Skeletal muscle satellite cell (primary cell): ENCODE results near the gene TAOK1.
A peak's percentile ranks its signal among the peaks of the same experiment; 100 is the strongest.

Source experiments
- H3K27me3 ChIP-seq: 2 replicates; pipeline ENCODE4 v1.7.0; 2013; ENCODE audit warnings: low read length; ENCODE audit not compliant: control insufficient read depth, insufficient read depth
- H3K36me3 ChIP-seq: 2 replicates; pipeline ENCODE4 v1.7.0; 2013; ENCODE audit warnings: mild to moderate bottlenecking, control low read depth, low read length; ENCODE audit not compliant: insufficient read depth
- H3K4me1 ChIP-seq: 2 replicates; pipeline ENCODE4 v1.7.0; 2013; ENCODE audit warnings: low read length; ENCODE audit not compliant: control insufficient read depth, insufficient read depth
- H3K4me2 ChIP-seq: 2 replicates; pipeline ENCODE4 v1.7.0; 2013; ENCODE audit warnings: mild to moderate bottlenecking, low read length
- H3K4me3 ChIP-seq: 2 replicates; pipeline ENCODE4 v1.7.0; 2013; ENCODE audit warnings: low read length
- H3K9ac ChIP-seq: 2 replicates; pipeline ENCODE4 v1.7.0; 2013; ENCODE audit warnings: mild to moderate bottlenecking, low read depth, low read length, moderate library complexity
- H3K9me3 ChIP-seq: replicated peaks from 2 replicates; pipeline ENCODE4 v1.7.0; 2013; ENCODE audit warnings: mild to moderate bottlenecking, control low read depth, low read length

The TAOK1 gene

DNA sequence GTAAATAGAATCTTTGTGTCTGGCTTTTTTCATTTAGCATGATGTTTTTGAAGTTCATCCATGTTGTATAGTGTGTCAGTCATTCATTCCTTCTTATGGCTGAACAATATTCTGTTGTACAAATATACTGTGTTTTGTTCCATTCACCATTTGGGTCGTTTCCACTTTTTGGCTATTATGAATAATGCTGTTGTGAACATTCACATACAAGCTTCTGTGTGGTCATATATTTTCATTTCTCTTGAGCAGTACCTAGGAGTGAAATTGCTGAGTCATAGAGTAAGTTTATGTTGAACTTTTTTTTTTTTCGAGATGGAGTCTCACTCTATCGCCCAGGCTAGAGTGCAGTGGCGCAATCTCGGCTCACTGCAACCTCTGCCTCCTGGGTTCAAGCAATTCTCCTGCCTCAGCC lies 32.3 kb upstream of the TAOK1 start:
- no peaks in the 10 kb centered on the region for H3K27me3 ChIP-seq
- no peak overlapping the region for H3K9ac ChIP-seq
- H3K4me1 ChIP-seq: peaks cover 4% of the 10 kb centered on the region
- no peak overlapping the region for H3K4me3 ChIP-seq
- H3K36me3 ChIP-seq: no peaks in the 10 kb centered on the region
- H3K9me3 ChIP-seq: no peaks in the 10 kb centered on the region
- no peak overlapping the region for H3K4me2 ChIP-seq

DNA sequence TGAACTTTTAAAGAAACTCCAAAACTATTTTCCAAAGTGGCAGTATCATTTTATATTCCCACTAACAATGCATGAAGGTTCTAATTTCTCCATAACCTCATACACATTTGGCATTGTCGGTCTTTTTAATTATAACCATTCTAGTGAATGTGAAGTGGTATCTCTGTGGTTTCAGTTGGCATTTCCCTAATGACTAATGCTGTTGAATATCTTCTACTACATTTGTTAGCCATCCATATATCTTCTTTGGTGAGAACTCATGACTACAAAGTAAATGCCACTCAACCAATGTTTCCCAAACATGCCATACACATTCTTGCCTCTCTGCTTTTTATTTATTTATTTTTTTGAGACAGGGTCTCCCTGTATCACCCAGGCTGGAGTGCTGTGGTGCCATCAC lies 31.7 kb upstream of the TAOK1 start:
- H3K9ac ChIP-seq: no peak overlapping the region
- H3K4me2 ChIP-seq: no peak overlapping the region
- peaks cover 4% of the 10 kb centered on the region for H3K4me1 ChIP-seq
- no peaks in the 10 kb centered on the region for H3K36me3 ChIP-seq
- no peaks in the 10 kb centered on the region for H3K27me3 ChIP-seq
- no peaks in the 10 kb centered on the region for H3K9me3 ChIP-seq
- no peak overlapping the region for H3K4me3 ChIP-seq

DNA sequence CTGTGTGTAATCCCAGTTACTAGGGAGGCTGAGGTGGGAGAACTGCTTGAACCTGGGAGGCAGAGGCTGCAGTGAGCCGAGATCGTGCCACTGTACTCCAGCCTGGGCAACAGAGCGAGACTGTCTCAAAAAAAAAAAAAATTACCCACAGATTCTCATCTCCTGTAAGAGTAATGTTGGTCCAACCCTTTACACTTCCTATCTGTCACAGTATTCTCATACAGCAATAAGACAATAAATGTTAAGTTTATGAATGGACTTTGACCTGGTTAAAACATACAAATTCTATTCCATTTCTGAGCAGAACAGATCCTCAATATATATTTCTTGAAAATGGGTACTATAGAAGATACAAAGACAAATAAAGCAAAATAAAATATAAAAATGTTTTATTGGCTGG lies 30.4 kb upstream of the TAOK1 start:
- H3K27me3 ChIP-seq: no peaks in the 10 kb centered on the region
- H3K9me3 ChIP-seq: no peaks in the 10 kb centered on the region
- no peak overlapping the region for H3K4me3 ChIP-seq
- no peak overlapping the region for H3K9ac ChIP-seq
- no peak overlapping the region for H3K4me2 ChIP-seq
- no peaks in the 10 kb centered on the region for H3K36me3 ChIP-seq
- H3K4me1 ChIP-seq: peaks cover 4% of the 10 kb centered on the region

DNA sequence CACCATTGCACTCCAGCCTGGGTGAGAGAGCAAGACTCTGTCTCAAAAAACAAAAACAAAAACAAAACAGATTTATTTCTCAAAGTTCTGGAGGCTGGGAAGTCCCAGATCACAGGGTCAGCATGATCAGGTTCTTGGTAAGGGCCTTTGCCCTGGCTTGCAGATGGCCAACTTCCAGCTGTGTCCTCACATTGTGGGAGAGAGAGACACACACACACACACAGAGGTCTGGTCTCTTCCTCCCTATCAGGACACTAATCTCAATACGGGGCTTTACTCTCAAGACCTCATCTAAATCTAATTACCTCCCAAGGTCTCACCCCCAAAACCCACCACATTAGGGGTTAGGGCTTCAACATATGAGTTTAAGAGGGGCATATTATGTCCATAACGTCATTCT lies 26.4 kb upstream of the TAOK1 start:
- no peak overlapping the region for H3K4me3 ChIP-seq
- no peaks in the 10 kb centered on the region for H3K27me3 ChIP-seq
- no peaks in the 10 kb centered on the region for H3K9me3 ChIP-seq
- H3K36me3 ChIP-seq: no peaks in the 10 kb centered on the region
- no peak overlapping the region for H3K4me2 ChIP-seq
- no peak overlapping the region for H3K9ac ChIP-seq
- no peaks in the 10 kb centered on the region for H3K4me1 ChIP-seq

DNA sequence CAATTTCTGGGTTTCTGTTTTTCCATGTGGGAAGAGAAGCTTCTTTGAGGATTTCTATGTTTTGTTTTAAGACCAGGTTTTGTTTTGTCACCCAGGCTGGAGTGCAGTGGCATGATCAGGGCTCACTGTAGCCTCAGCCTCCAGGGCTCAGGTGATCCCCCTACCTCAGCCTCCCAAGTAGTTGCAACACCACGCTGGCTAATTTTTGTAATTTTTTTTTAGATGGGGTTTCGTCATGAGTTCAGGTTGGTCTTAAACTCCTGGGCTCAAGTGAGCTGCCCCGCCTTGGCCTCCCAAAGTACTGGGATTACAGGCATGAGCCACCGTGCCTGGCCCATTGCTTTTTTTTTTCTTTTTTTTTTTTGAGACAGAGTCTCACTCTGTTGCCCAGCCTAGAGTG lies 25.5 kb upstream of the TAOK1 start:
- no peak overlapping the region for H3K4me3 ChIP-seq
- H3K36me3 ChIP-seq: no peaks in the 10 kb centered on the region
- no peaks in the 10 kb centered on the region for H3K9me3 ChIP-seq
- no peak overlapping the region for H3K4me2 ChIP-seq
- H3K9ac ChIP-seq: no peak overlapping the region
- H3K4me1 ChIP-seq: no peaks in the 10 kb centered on the region
- H3K27me3 ChIP-seq: no peaks in the 10 kb centered on the region

DNA sequence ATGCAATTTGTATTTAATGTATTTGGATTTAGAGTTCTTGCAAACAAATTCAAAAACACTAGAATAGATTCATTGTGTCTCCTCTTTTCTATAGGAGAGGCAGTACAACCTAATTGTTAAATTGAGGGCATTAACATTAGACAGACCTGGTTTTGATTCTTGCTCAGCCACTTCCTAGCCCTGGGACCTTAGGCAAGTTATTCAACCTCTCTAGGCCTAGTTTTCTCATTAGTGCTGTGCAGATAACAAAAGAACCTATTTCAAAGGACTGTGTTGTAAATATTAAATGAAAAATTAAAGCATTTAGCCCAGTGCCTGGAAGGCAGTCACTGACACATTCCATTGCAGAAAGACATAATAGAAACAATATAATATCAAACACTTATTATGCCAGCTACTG lies 22.0 kb upstream of the TAOK1 start:
- Histone ChIP-seq H3K9me3 (no peaks in the 10 kb centered on the region), H3K4me2 (no peak overlapping the region), H3K36me3 (no peaks in the 10 kb centered on the region), H3K9ac (no peak overlapping the region), H3K4me1 (no peaks in the 10 kb centered on the region), H3K27me3 (no peaks in the 10 kb centered on the region), H3K4me3 (no peak overlapping the region)

DNA sequence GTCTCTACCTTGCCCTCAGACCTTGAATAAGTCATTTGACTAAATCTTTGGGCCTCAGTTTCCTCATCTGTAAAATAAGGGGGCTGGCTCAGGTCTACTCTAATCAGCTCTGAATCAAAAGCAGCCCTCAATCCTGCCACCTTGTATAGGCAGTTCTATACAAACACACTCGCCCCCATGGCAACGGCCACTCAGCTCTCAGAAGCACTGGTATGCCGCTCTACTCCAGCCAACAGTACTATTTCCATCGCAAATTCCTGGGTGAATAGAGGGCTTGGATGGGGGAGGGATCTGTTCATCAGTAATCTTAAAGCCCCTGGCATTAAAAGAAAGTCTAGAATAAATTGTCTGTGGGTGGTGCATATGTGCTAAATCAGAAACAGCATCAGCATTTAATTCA lies 21.2 kb upstream of the TAOK1 start:
- H3K4me2 ChIP-seq: no peak overlapping the region
- no peak overlapping the region for H3K9ac ChIP-seq
- no peaks in the 10 kb centered on the region for H3K9me3 ChIP-seq
- H3K4me3 ChIP-seq: no peak overlapping the region
- H3K4me1 ChIP-seq: no peaks in the 10 kb centered on the region
- no peaks in the 10 kb centered on the region for H3K27me3 ChIP-seq
- no peaks in the 10 kb centered on the region for H3K36me3 ChIP-seq

DNA sequence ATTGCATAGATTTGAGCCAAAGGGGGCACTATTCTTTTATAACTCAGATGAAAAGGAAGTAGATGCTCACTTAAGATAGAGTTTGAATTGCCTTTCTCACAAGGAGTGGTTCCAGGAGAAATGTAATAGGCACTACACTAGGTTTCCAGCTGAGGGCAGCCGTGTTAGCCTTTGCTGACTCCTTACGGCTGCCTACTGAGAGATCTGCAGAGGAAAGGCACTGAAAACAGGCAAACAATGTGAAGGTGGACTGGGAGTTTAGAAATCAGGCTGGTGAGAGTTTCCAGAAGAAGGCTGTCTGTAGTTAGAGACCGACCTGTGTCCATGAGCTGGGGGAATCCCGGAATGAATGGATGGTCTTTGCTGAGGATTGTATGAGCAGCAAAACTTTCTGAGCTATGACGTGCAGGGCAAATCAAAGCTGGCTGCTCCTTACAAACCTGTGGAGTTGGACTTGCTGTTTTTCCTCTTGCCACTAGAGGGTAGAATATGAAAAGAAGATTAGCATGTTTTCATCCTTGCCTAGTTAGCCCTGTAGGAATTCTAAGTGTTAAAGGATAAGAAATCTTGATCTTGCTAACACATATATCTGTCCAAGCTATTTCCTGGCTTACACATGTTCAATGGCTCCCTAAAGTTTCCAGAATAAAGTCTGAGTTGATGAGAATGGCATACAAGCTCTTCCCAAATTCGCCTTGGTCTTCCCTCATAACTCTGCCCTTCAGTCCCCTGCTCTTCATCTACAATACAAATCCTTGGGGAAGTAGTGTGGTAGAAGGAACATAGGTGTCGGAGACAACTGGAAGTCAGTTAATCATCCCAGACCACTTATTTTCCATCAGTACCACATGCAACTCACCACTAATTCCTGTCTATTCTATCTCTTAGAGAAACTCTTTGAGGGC lies 20.1 kb upstream of the TAOK1 start:
- H3K4me2 ChIP-seq: peak overlapping the region; percentile 82
- no peaks in the 10 kb centered on the region for H3K27me3 ChIP-seq
- H3K4me3 ChIP-seq: peak overlapping the region; percentile 57
- no peaks in the 10 kb centered on the region for H3K36me3 ChIP-seq
- no peak overlapping the region for H3K9ac ChIP-seq
- no peaks in the 10 kb centered on the region for H3K9me3 ChIP-seq
- no peaks in the 10 kb centered on the region for H3K4me1 ChIP-seq

DNA sequence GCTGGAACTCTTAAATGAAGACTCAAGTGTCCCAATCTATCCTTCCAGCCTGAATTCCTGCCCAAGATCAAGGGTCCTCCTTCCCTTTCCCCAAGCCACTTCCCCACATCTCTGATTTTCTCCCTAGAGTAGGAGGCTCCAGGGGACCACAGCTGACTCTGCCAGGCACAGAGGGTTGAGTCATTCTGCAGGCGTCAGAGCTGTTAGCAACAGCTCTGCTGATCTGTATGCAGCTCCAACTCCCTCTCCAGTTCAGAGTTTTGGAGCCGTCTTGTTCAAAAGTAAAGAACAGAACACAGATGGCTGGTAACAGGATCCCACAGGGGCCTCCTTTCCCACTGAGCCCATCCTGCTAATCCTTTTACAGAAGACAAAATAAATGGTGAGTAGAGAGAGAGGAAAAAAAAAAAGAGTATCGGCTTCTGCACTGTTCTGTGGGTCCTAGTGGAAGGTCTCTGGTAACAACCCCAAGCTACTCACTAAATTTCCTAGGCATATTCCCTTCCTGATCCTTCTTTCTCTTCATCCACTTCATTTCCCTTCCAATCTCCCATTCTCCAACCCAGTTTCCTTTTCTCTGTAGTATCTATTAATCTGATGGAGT lies 13.4 kb upstream of the TAOK1 start:
- H3K9ac ChIP-seq: peak overlapping the region; percentile 36
- H3K9me3 ChIP-seq: no peaks in the 10 kb centered on the region
- H3K4me3 ChIP-seq: peak overlapping the region; percentile 52
- no peaks in the 10 kb centered on the region for H3K27me3 ChIP-seq
- no peaks in the 10 kb centered on the region for H3K36me3 ChIP-seq
- peak overlapping the region; percentile 77 for H3K4me2 ChIP-seq
- H3K4me1 ChIP-seq: peaks cover 18% of the 10 kb centered on the region

DNA sequence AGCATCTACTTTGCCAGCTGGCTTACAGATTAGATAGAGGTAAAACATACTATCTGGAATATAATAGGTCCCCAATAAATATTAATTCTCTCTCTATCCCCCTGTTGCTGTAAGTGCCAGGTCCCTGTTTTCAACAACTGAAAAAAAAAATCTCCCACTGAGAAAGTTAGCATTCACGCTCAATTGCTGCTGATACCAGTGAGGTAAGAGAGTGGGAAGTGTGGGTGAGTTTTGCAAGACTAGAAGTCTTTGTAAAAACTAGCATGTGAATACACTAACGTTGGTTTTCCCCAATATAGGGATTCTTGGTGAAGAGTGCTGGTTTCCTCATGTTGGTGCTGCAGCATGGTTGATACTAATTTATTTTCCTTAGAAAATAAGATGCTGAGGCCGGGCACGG lies 11.7 kb upstream of the TAOK1 start:
- H3K4me1 ChIP-seq: peaks cover 18% of the 10 kb centered on the region
- H3K4me2 ChIP-seq: no peak overlapping the region

DNA sequence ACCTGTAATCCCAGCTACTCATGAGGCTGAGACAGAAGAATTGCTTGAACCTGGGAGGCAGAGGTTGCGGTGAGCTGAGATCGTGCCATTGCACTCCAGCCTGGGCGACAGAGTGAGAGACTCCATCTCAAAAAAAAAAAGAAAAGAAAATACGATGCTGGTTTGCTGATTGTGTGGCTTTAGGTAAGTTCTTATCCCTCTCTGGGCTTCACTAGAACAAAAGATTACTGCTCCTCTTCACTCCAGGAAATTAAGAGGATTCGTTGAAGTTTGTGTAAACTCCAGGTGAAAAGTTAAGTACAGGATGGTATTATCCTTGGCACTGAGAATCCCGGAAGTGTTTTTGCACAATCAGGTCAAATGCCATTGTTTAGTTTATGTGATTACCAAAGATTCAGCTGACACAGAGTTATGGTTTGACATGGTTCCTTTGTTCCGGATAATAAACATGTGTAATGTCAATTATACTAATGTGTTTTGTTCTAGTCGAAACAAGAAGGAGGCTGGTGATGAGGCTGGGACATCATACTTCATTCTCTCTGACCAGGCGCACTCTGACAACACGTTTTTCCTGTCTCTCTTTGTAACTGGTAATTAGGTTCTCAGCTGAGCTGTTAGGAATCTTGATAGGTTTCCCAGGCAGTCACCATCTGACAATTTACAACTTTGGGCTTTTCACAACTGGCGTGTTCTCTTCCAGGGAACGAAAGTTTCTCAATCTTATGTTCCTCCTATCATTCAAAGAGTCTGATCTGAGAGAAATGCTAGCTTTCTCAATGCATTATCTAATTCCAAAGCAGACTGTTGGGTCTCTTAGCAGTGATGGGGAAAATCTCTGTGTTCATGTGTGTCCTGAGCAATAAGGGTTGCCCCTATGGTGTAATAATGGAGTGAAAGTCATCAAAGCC lies 10.8 kb upstream of the TAOK1 start:
- H3K9ac ChIP-seq: no peak overlapping the region
- H3K4me1 ChIP-seq: peaks cover 23% of the 10 kb centered on the region
- no peaks in the 10 kb centered on the region for H3K9me3 ChIP-seq
- H3K27me3 ChIP-seq: no peaks in the 10 kb centered on the region
- H3K36me3 ChIP-seq: no peaks in the 10 kb centered on the region
- no peak overlapping the region for H3K4me3 ChIP-seq
- peak overlapping the region; percentile 39 for H3K4me2 ChIP-seq

More for the DNA sequence above, 11.7 kb upstream of the TAOK1 start:
- Histone ChIP-seq H3K4me3 (no peak overlapping the region), H3K9me3 (no peaks in the 10 kb centered on the region), H3K9ac (no peak overlapping the region), H3K27me3 (no peaks in the 10 kb centered on the region), H3K36me3 (no peaks in the 10 kb centered on the region)
